Measurements from ENCODE around the gene CELF4. TPM values are rescaled to one million over a fixed set of nuclear protein-coding genes. Genes with fewer than 3 reads are reported as not detected.

CELF4 gene
- total RNA-seq, 3 donors from 2014 or later (not counting 1 experiment from before 2014, with no cell fraction given) = not detected

DNA sequence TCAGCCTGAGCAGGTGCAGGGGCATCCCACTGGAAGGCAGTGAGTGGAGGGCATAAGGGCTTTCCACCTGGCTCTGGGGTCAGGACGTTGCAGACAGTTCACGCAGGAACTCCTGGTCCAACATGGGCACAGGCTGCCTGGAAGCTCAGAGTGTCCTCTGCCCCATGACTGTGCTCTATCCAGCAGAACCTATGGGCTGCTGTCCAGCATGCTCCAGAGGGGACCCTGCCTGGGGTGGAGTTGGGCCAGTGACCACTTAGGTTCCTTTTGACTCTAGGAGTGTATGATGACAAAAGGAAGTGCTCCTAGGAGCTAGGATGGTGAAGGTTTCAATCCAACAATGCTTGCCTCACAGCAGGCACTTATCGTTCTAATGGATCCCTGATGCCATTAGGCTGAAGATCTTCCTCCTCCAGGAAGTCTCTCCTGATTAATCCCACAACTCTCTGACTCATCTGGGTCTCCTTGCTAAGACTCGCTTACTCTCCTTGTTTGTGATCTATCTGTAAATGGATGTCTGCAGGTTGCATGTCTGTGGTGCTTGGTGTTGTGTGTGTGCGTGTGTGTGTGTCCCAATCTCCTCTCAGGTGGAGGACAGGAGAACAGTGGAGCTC is 224.0 kb downstream of the CELF4 start:
- Histone ChIP-seq H3K9me3 (ENCODE audit: control insufficient read depth, insufficient read depth, low read length) (no peaks in the 10 kb centered on the region), H3K4me1 (ENCODE audit: control insufficient read depth, insufficient read depth, low read length) (no peaks in the 10 kb centered on the region), H3K4me3 (ENCODE audit: low read length) (no peak overlapping the region), H3K36me3 (ENCODE audit: control insufficient read depth, insufficient read depth, low read length) (no peaks in the 10 kb centered on the region), H3K27me3 (ENCODE audit: control insufficient read depth, insufficient read depth, low read length) (no peaks in the 10 kb centered on the region), H3K27ac (ENCODE audit: low read length) (no peak overlapping the region)
- no peak overlapping the region for H3K27ac Mint-ChIP-seq
- DNase-seq (no peak), ATAC-seq (no peak)
- TF ChIP-seq, protein P1, sequence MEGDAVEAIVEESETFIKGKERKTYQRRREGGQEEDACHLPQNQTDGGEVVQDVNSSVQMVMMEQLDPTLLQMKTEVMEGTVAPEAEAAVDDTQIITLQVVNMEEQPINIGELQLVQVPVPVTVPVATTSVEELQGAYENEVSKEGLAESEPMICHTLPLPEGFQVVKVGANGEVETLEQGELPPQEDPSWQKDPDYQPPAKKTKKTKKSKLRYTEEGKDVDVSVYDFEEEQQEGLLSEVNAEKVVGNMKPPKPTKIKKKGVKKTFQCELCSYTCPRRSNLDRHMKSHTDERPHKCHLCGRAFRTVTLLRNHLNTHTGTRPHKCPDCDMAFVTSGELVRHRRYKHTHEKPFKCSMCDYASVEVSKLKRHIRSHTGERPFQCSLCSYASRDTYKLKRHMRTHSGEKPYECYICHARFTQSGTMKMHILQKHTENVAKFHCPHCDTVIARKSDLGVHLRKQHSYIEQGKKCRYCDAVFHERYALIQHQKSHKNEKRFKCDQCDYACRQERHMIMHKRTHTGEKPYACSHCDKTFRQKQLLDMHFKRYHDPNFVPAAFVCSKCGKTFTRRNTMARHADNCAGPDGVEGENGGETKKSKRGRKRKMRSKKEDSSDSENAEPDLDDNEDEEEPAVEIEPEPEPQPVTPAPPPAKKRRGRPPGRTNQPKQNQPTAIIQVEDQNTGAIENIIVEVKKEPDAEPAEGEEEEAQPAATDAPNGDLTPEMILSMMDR (IDR thresholded peaks at IDR 0.05) = no peak
- intact Hi-C loops (cut with micrococcal nuclease) = no loop called here
- no peak overlapping the region for H3K4me3 Mint-ChIP-seq
- H3K36me3 Mint-ChIP-seq = no peaks in the 10 kb centered on the region
- H3K27me3 Mint-ChIP-seq (ENCODE audit: low read depth in 2 of 2) = peaks cover 0 to 9% of the 10 kb centered on the region in 2 donors
- H3K4me1 Mint-ChIP-seq = peaks cover 0 to 4% of the 10 kb centered on the region in 2 donors
- WGBS (ENCODE audit: insufficient coverage) = 82% methylated on average over 4 of the region's 5 CpGs
- H3K9me3 Mint-ChIP-seq = no peaks in the 10 kb centered on the region

DNA sequence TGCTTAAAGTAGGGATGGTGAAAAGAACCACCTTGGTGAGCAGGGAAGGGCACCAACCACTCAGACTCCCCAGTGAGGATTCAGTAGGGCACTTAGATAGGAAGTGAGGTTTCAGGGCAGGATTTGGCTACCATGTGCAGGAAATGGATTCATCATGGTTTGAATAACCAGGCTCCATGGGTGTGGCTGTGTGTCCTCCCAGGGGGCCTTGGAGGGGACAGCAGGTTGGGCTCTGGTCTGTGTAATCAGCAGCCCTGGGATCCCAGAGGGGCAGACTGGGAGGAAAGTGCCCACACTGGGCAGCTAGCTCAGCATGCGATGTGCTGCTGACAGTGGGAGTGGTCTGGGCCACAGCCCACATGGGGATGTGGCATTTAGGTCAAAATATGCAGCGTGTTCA is 224.6 kb downstream of the CELF4 start:
- Histone ChIP-seq H3K36me3 (ENCODE audit: control insufficient read depth, insufficient read depth, low read length) (no peaks in the 10 kb centered on the region), H3K4me1 (ENCODE audit: control insufficient read depth, insufficient read depth, low read length) (no peaks in the 10 kb centered on the region), H3K27me3 (ENCODE audit: control insufficient read depth, insufficient read depth, low read length) (no peaks in the 10 kb centered on the region), H3K27ac (ENCODE audit: low read length) (no peak overlapping the region), H3K9me3 (ENCODE audit: control insufficient read depth, insufficient read depth, low read length) (no peaks in the 10 kb centered on the region), H3K4me3 (ENCODE audit: low read length) (no peak overlapping the region)
- no peak overlapping the region for H3K4me3 Mint-ChIP-seq
- H3K4me1 Mint-ChIP-seq = no peaks in the 10 kb centered on the region
- WGBS (ENCODE audit: insufficient coverage) = 72% methylated on average over 2 of the region's 2 CpGs
- TF ChIP-seq, protein P1 (IDR thresholded peaks at IDR 0.05) = no peak
- no peak for DNase-seq
- no peak overlapping the region for H3K27ac Mint-ChIP-seq
- no peaks in the 10 kb centered on the region for H3K36me3 Mint-ChIP-seq
- intact Hi-C loops (cut with micrococcal nuclease) = no loop called here
- peaks cover 0 to 9% of the 10 kb centered on the region in 2 donors for H3K27me3 Mint-ChIP-seq (ENCODE audit: low read depth in 2 of 2)
- ATAC-seq = no peak
- H3K9me3 Mint-ChIP-seq = no peaks in the 10 kb centered on the region

DNA sequence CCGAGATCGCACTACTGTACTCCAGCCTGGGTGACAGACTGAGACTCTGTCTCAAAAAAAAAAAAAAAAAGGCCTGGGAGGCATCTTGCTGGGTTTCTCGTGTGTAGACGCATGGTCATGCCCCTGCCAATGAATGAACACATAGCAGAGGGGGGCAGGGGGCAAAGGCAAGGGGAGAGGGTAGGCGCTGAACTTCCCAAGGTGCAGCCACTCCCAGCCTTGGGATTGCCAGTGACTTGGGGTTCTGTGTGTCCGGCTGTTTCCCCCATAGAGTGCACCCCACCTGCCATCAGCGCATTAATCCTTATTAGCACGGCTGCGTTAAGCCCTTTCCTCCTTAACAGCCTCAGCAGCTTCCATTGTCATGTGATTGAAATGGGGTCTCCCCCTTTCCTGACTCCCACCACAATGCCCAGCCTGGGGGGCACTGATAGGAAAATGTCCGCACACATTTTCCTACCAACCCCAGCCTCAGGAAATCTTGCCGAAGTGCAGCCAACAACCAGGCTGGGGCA is 225.8 kb downstream of the CELF4 start:
- WGBS (ENCODE audit: insufficient coverage) = 72% methylated on average over 11 of the region's 11 CpGs
- Histone ChIP-seq H3K9me3 (ENCODE audit: control insufficient read depth, insufficient read depth, low read length) (no peaks in the 10 kb centered on the region), H3K4me3 (ENCODE audit: low read length) (no peak overlapping the region), H3K27ac (ENCODE audit: low read length) (no peak overlapping the region), H3K36me3 (ENCODE audit: control insufficient read depth, insufficient read depth, low read length) (no peaks in the 10 kb centered on the region), H3K27me3 (ENCODE audit: control insufficient read depth, insufficient read depth, low read length) (no peaks in the 10 kb centered on the region), H3K4me1 (ENCODE audit: control insufficient read depth, insufficient read depth, low read length) (no peaks in the 10 kb centered on the region)
- Mint-ChIP-seq H3K36me3 (no peaks in the 10 kb centered on the region), H3K4me1 (no peaks in the 10 kb centered on the region), H3K9me3 (no peaks in the 10 kb centered on the region), H3K4me3 (no peak overlapping the region), H3K27ac (no peak overlapping the region), H3K27me3 (ENCODE audit: low read depth in 2 of 2) (peaks cover 3 to 9% of the 10 kb centered on the region in 2 donors)
- DNase-seq (no peak), ATAC-seq (no peak)
- intact Hi-C loops (cut with micrococcal nuclease) = no loop called here
- TF ChIP-seq, protein P1 (IDR thresholded peaks at IDR 0.05) = no peak
